GM23338 (cell line): ENCODE data around the gene DHPS. TPM values are rescaled to one million over a fixed set of nuclear protein-coding genes. Genes with fewer than 3 reads are reported as not detected.
A peak's percentile ranks its signal among the peaks of the same experiment; 100 is the strongest.
"Not testable (repeated sequence)": the region's sequence is repeated elsewhere in the genome, so short reads cannot be mapped to it uniquely, and the experiment has no call there.

Source experiments
- ATAC-seq: fragments of 200-7000 bp; cut with Tn5 transposase; 3 replicates; pipeline ENCODE4 v1.9.1; 2020
- DNase-seq: peaks from one replicate; pipeline ENCODE4 v3.0.0-alpha.2; 2015; ENCODE audit warnings: low spot score
- H2AFZ ChIP-seq: fragments of 200-600 bp; sonication (generic); 2 replicates; pipeline ENCODE4 v1.8.0; 2016; ENCODE audit warnings: antibody characterized with exemption, mild to moderate bottlenecking, moderate library complexity
- H3F3A ChIP-seq: fragments of 200-600 bp; sonication (generic); replicated peaks from 2 replicates; pipeline ENCODE4 v1.8.0; 2017; ENCODE audit warnings: antibody characterized with exemption, mixed run types, low read depth
- H3K27ac ChIP-seq: fragments of 200-600 bp; sonication (generic); 2 replicates; pipeline ENCODE4 v1.6.1; 2016; ENCODE audit warnings: low read depth
- H3K27me3 ChIP-seq: fragments of 200-600 bp; sonication (generic); 2 replicates; pipeline ENCODE4 v1.8.0; 2016; ENCODE audit warnings: mild to moderate bottlenecking, mixed run types, moderate library complexity; ENCODE audit not compliant: insufficient read depth
- H3K36me3 ChIP-seq: fragments of 200-600 bp; sonication (generic); 2 replicates; pipeline ENCODE4 v1.8.0; 2016; ENCODE audit warnings: mild to moderate bottlenecking; ENCODE audit not compliant: insufficient read depth
- H3K4me1 ChIP-seq: fragments of 200-600 bp; sonication (generic); 2 replicates; pipeline ENCODE4 v1.8.0; 2016; ENCODE audit warnings: mild to moderate bottlenecking, moderate library complexity; ENCODE audit not compliant: insufficient read depth
- H3K4me2 ChIP-seq: fragments of 200-600 bp; sonication (generic); 2 replicates; pipeline ENCODE4 v1.7.1; 2017; ENCODE audit warnings: mixed run types
- H3K4me3 ChIP-seq: fragments of 200-600 bp; sonication (generic); 2 replicates; pipeline ENCODE4 v1.6.1; 2016; ENCODE audit warnings: mixed run types
- H3K79me2 ChIP-seq: fragments of 200-600 bp; sonication (generic); replicated peaks from 2 replicates; pipeline ENCODE4 v1.8.0; 2017; ENCODE audit warnings: mild to moderate bottlenecking; ENCODE audit not compliant: insufficient read depth
- H3K9me2 ChIP-seq: fragments of 200-600 bp; sonication (generic); 2 replicates; pipeline ENCODE4 v1.8.0; 2017; ENCODE audit not compliant: insufficient read depth
- H4K20me1 ChIP-seq: fragments of 200-600 bp; sonication (generic); replicated peaks from 2 replicates; pipeline ENCODE4 v1.8.0; 2017; ENCODE audit warnings: mild to moderate bottlenecking; ENCODE audit not compliant: insufficient read depth
- H3K27ac Mint-ChIP-seq: 2 replicates; pipeline ENCODE4 v1.8.0; 2020; ENCODE audit warnings: inconsistent platforms, mild to moderate bottlenecking, moderate library complexity, mixed read lengths
- H3K27me3 Mint-ChIP-seq: 3 replicates; pipeline ENCODE4 v1.8.0; 2022; ENCODE audit warnings: low read depth, mild to moderate bottlenecking, moderate library complexity, mixed read lengths, inconsistent platforms; ENCODE audit not compliant: insufficient read depth, poor library complexity
- H3K36me3 Mint-ChIP-seq: 3 replicates; pipeline ENCODE4 v1.8.0; 2021; ENCODE audit warnings: low read depth, mild to moderate bottlenecking, inconsistent platforms, moderate library complexity, mixed read lengths
- H3K4me1 Mint-ChIP-seq: 3 replicates; pipeline ENCODE4 v1.8.0; 2020; ENCODE audit warnings: mild to moderate bottlenecking, inconsistent platforms, mixed read lengths
- H3K4me3 Mint-ChIP-seq: 3 replicates; pipeline ENCODE4 v1.8.0; 2021; ENCODE audit warnings: moderate library complexity, mild to moderate bottlenecking, inconsistent platforms, mixed read lengths
- H3K9me3 Mint-ChIP-seq: 3 replicates; pipeline ENCODE4 v1.8.0; 2020; ENCODE audit warnings: moderate library complexity, mild to moderate bottlenecking, inconsistent platforms, mixed read lengths
- CREB1 ChIP-seq: fragments of 250-450 bp; sonication (Bioruptor Pico); IDR thresholded peaks from 2 replicates; pipeline ENCODE4 v1.5.0; 2020; ENCODE audit warnings: low read depth, mild to moderate bottlenecking, moderate library complexity
- ETS1 ChIP-seq: IDR thresholded peaks from 2 replicates; pipeline ENCODE4 v1.6.1; 2016; ENCODE audit warnings: antibody characterized with exemption
- POLR2AphosphoS5 ChIP-seq: IDR thresholded peaks from 2 replicates; pipeline ENCODE4 v1.6.1; 2016; ENCODE audit warnings: antibody characterized with exemption, low read depth
- ZNF462 ChIP-seq: fragments of 250-450 bp; sonication (Bioruptor Pico); IDR thresholded peaks from 2 replicates; pipeline ENCODE4 v1.5.0; 2020; ENCODE audit warnings: mild to moderate bottlenecking, moderate library complexity
- polyA plus RNA-seq: library from polyadenylated mRNA; unstranded; fragments of >200 nt; fragmentation: Nextera tagmentation; extraction: Ambion mirVana; gene quantifications from 2 replicates; pipeline ENCODE4 v1.2.1, GENCODE V29; 2016
- total RNA-seq: library from RNA; depleted of rRNA; stranded (reverse); fragments of >200 nt; shearing (Covaris generic); gene quantifications from 2 replicates; pipeline ENCODE4 v1.2.3, GENCODE V29; 2014

Gene DHPS
- total and polyA plus RNA-seq, 2 experiments from 2014 or later, result 85.4 to 126 TPM

DNA sequence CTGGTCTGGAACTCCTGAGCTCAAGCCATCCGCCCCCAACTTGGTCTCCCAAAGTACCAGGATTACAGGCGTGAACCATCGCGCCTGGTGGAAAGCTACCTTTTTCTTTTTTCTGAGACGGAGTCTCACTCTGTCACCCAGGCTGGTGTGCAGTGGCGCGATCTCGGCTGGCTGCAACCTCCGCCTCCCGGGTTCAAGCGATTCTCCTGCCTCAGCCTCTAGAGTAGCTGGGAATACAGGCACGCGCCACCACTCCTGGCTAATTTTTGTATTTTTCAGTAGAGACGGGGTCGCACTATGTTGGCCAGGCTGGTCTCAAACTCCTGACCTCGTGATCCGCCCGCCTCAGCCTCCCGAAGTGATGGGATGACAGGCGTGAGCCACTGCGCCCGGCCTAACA lies 15.7 kb upstream of the DHPS start:
- Histone ChIP-seq H3K36me3 (peaks cover 22% of the 10 kb centered on the region), H3K27ac (peak overlapping the region; percentile 93; the same call in 1 of the 2 replicates), H3F3A (peaks cover 45% of the 10 kb centered on the region), H4K20me1 (peaks cover 12% of the 10 kb centered on the region), H3K4me3 (peak overlapping the region; percentile 90), H3K4me2 (peak overlapping the region; percentile 78)
- H2AFZ ChIP-seq, H3K4me1 ChIP-seq, H3K9me2 ChIP-seq, H3K4me1 Mint-ChIP-seq, H3K9me3 Mint-ChIP-seq, H3K27me3 ChIP-seq, ATAC-seq, DNase-seq, H3K79me2 ChIP-seq: not testable (repeated sequence)
- H3K36me3 Mint-ChIP-seq, result peaks cover 36% of the 10 kb centered on the region
- H3K4me3 Mint-ChIP-seq, result peak overlapping the region; percentile 90
- peaks cover 23% of the 10 kb centered on the region for H3K27me3 Mint-ChIP-seq
- H3K27ac Mint-ChIP-seq, result peak overlapping the region; percentile 97; the same call in 1 of the 2 replicates

DNA sequence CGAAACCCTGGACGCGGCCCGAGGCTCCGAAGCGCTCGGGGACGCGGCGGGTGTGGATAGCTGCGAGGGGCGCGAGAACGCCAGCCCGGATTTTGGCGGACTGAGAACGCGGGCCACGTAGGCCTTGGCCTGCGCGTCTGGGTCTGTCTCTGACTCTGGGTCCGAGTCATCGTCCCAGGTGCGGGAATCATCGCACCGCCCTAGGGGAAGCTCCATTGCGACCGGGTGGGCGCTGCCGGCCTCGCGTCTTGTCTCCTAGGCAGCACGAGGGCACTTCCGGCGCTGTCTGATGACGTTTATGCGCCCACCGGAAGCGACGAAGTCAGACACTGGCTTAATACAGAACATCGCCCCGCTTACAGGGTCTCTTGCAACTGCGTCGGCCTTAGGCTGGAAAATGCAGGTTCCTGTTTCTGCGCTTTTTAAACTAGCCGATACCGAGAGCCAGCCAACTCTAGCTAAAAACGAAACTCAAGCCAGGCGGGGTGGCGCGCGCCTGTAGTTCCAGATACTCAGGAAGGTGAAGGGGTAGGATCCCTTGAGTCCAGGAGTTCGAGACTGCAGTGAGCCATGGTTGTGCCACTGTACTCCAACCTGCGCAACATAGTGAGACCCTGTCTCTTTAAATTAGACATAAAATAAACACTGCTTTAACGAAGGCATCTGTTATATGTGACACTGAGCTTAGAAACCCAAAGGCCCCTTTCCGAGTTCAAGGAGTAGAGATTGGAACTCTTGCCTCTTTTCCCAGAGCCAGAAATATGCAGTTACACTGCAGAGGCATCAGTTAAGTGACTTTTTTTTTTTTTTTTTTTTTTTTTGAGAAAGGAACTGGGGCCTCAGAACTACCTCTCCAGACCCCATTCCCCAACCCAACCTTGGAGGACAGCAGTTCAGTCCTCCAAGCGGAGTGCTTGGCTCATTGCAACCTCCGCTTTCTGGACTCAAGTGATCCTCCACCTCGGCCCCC lies 15.0 kb upstream of the DHPS start, which contains the start of gene FBXW9:
Gene FBXW9, minus strand, starts transcription at position 266 of the 970 bp plus-strand sequence. Its CDS starts 50 bp downstream, at position 216.
- peak within 1 kb of the TSS; percentile 93 for H3K27ac ChIP-seq
- peak within 1 kb of the TSS; percentile 90 for H3K4me3 ChIP-seq
- peaks cover 39% of the 10 kb centered on the region for H3F3A ChIP-seq
- DNase-seq, result peak; percentile 97
- H3K9me3 Mint-ChIP-seq, result no peaks in the 10 kb centered on the region; the same call in 2 of the 3 replicates
- ATAC-seq, result peak; percentile 93
- peaks cover 9% of the 10 kb centered on the region; the same call in 1 of the 2 replicates for H4K20me1 ChIP-seq
- 0 out of 2 replicates have a peak, but pooled peaks cover 4% of the 10 kb centered on the region for H3K4me1 ChIP-seq
- H3K79me2 ChIP-seq, result no peaks in the 10 kb centered on the region
- H3K9me2 ChIP-seq, result no peaks in the 10 kb centered on the region
- H3K4me2 ChIP-seq, result peak within 1 kb of the TSS; percentile 78
- peaks cover 21% of the 10 kb centered on the region for H3K27me3 Mint-ChIP-seq
- peak within 1 kb of the TSS; percentile 90 for H3K4me3 Mint-ChIP-seq
- TF ChIP-seq POLR2AphosphoS5 (peak; percentile 89), CREB1 (CRISPR knock-in tag) (peak; percentile 98), ZNF462 (CRISPR knock-in tag) (no peak), ETS1 (peak; percentile 76)
- peaks cover 5% of the 10 kb centered on the region for H3K4me1 Mint-ChIP-seq
- peaks cover 15% of the 10 kb centered on the region; the same call in 1 of the 2 replicates for H3K36me3 ChIP-seq
- H3K27ac Mint-ChIP-seq, result peak within 1 kb of the TSS; percentile 97
- peaks cover 29% of the 10 kb centered on the region for H3K36me3 Mint-ChIP-seq
- peak within 1 kb of the TSS; percentile 67; the same call in 1 of the 2 replicates for H2AFZ ChIP-seq
- H3K27me3 ChIP-seq, result no peaks in the 10 kb centered on the region
